ENCODE results near the gene CCDC178.

GRCh38 chr18:32966141-32966540, 474.4 kb downstream of the CCDC178 start:
- no peak for TF ChIP-seq POLR2A (IDR thresholded peaks at IDR 0.05)
- TF ChIP-seq, protein P1, sequence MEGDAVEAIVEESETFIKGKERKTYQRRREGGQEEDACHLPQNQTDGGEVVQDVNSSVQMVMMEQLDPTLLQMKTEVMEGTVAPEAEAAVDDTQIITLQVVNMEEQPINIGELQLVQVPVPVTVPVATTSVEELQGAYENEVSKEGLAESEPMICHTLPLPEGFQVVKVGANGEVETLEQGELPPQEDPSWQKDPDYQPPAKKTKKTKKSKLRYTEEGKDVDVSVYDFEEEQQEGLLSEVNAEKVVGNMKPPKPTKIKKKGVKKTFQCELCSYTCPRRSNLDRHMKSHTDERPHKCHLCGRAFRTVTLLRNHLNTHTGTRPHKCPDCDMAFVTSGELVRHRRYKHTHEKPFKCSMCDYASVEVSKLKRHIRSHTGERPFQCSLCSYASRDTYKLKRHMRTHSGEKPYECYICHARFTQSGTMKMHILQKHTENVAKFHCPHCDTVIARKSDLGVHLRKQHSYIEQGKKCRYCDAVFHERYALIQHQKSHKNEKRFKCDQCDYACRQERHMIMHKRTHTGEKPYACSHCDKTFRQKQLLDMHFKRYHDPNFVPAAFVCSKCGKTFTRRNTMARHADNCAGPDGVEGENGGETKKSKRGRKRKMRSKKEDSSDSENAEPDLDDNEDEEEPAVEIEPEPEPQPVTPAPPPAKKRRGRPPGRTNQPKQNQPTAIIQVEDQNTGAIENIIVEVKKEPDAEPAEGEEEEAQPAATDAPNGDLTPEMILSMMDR (IDR thresholded peaks at IDR 0.05) = no peak

Measured in lower leg skin (tissue), 3 donors.